IMR-90 (cell line): ENCODE measurements around the gene TSSK2. TPM values are rescaled to one million over a fixed set of nuclear protein-coding genes. Genes with fewer than 3 reads are reported as not detected.

Source experiments
- ATAC-seq: fragments of 200-7000 bp; cut with Tn5 transposase; 2 replicates; pipeline ENCODE4 v1.9.1; 2020; ENCODE audit warnings: low read depth, mild to moderate bottlenecking, moderate library complexity
- BruUV-seq: library from RNA; stranded (reverse); fragments of 400-500 nt; replicated peaks from 2 replicates; lab custom pipeline; 2021; lab: Mats Ljungman, UMichigan
- CTCF ChIA-PET: fragments of 300-600 bp; formaldehyde crosslinking; extraction: SDS; loops from one replicate; lab custom pipeline; 2021; ENCODE audit warnings: antibody characterized with exemption; lab: Yijun Ruan, JAX
- POLR2A ChIA-PET: fragments of 300-600 bp; sonication (Branson Sonifier 250); formaldehyde crosslinking; loops from one replicate; lab custom pipeline; 2022; ENCODE audit warnings: antibody characterized with exemption; ENCODE audit not compliant: unreplicated experiment; lab: Charles Lee
- DNase-seq: peaks from one replicate; pipeline ENCODE4 v3.0.0; 2013
- H2AFZ ChIP-seq: replicated peaks from 2 replicates; pipeline ENCODE3; 2013; ENCODE audit warnings: low read length, mild to moderate bottlenecking; ENCODE audit not compliant: poor library complexity
- H2AK5ac ChIP-seq: 2 replicates; pipeline ENCODE4 v1.6.1; 2013; ENCODE audit warnings: low read depth, low read length, inconsistent platforms
- H2AK9ac ChIP-seq: replicated peaks from 2 replicates; pipeline ENCODE3; 2013; ENCODE audit warnings: mild to moderate bottlenecking, low read depth, low read length, moderate library complexity; ENCODE audit not compliant: poor library complexity
- H2BK120ac ChIP-seq: 2 replicates; pipeline ENCODE4 v1.6.1; 2013; ENCODE audit warnings: low read depth, low read length, inconsistent platforms
- H2BK15ac ChIP-seq: 3 replicates; pipeline ENCODE4 v1.6.1; 2013; ENCODE audit warnings: low read depth, low read length, inconsistent platforms
- H2BK20ac ChIP-seq: 2 replicates; pipeline ENCODE4 v1.6.1; 2013; ENCODE audit warnings: low read depth, mild to moderate bottlenecking, inconsistent platforms, low read length, moderate library complexity
- H2BK5ac ChIP-seq: 2 replicates; pipeline ENCODE4 v1.6.1; 2013; ENCODE audit warnings: mild to moderate bottlenecking, low read depth, low read length, inconsistent platforms; ENCODE audit not compliant: poor library complexity, severe bottlenecking
- H3K14ac ChIP-seq: replicated peaks from 2 replicates; pipeline ENCODE4 v1.6.1; 2013; ENCODE audit warnings: low read depth, low read length, inconsistent platforms
- H3K18ac ChIP-seq: 2 replicates; pipeline ENCODE4 v1.6.1; 2013; ENCODE audit warnings: low read depth, low read length, control low read depth
- H3K23ac ChIP-seq: 2 replicates; pipeline ENCODE4 v1.6.1; 2013; ENCODE audit warnings: low read depth, low read length, inconsistent platforms
- H3K27ac ChIP-seq: 2 replicates; pipeline ENCODE4 v1.5.1; 2013; ENCODE audit warnings: mild to moderate bottlenecking, control low read depth, low read length; ENCODE audit not compliant: insufficient read depth
- H3K27me3 ChIP-seq: 2 replicates; pipeline ENCODE4 v1.6.1; 2013; ENCODE audit warnings: low read length; ENCODE audit not compliant: control insufficient read depth, insufficient read depth
- H3K36me3 ChIP-seq: 2 replicates; pipeline ENCODE4 v1.6.1; 2013; ENCODE audit warnings: low read length, mixed read lengths; ENCODE audit not compliant: control insufficient read depth, insufficient read depth
- H3K4ac ChIP-seq: 2 replicates; pipeline ENCODE4 v1.6.1; 2013; ENCODE audit warnings: low read depth, low read length, inconsistent platforms
- H3K4me1 ChIP-seq: 2 replicates; pipeline ENCODE4 v1.6.1; 2013; ENCODE audit warnings: low read length, mixed read lengths; ENCODE audit not compliant: control insufficient read depth, insufficient read depth
- H3K4me2 ChIP-seq: 2 replicates; pipeline ENCODE4 v1.6.1; 2013; ENCODE audit warnings: low read depth, mild to moderate bottlenecking, control low read depth, low read length, moderate library complexity
- H3K4me3 ChIP-seq: 2 replicates; pipeline ENCODE4 v1.5.1; 2013; ENCODE audit warnings: low read depth, mild to moderate bottlenecking, control low read depth, low read length, moderate library complexity; ENCODE audit not compliant: insufficient read depth
- H3K56ac ChIP-seq: 2 replicates; pipeline ENCODE4 v1.6.1; 2013; ENCODE audit warnings: low read length, inconsistent platforms; ENCODE audit not compliant: insufficient read depth; ENCODE audit errors: extremely low read depth
- H3K79me1 ChIP-seq, 2 experiments: 2 replicates each; pipeline ENCODE4 v1.6.1; 2013; ENCODE audit warnings: low read length in 2 of 2, inconsistent platforms in 1 of 2, low read depth in 1 of 2
- H3K9ac ChIP-seq: 2 replicates; pipeline ENCODE4 v1.6.1; 2013; ENCODE audit warnings: low read depth, low read length, control low read depth
- H3K9me1 ChIP-seq: 2 replicates; pipeline ENCODE4 v1.6.1; 2013; ENCODE audit warnings: low read length, inconsistent platforms; ENCODE audit not compliant: insufficient read depth
- H3K9me3 ChIP-seq: 2 replicates; pipeline ENCODE4 v1.6.1; 2013; ENCODE audit warnings: low read length; ENCODE audit not compliant: control insufficient read depth, insufficient read depth
- H4K20me1 ChIP-seq: 2 replicates; pipeline ENCODE4 v1.6.1; 2013; ENCODE audit warnings: low read length, inconsistent platforms; ENCODE audit not compliant: insufficient read depth
- H4K5ac ChIP-seq: 2 replicates; pipeline ENCODE4 v1.6.1; 2013; ENCODE audit warnings: mild to moderate bottlenecking, low read depth, low read length, control low read depth
- H4K8ac ChIP-seq, 2 experiments: 2 replicates each; pipeline ENCODE4 v1.6.1; 2013; ENCODE audit warnings: low read depth in 2 of 2, low read length in 2 of 2, control low read depth in 1 of 2, inconsistent platforms in 1 of 2
- H4K91ac ChIP-seq: 2 replicates; pipeline ENCODE4 v1.6.1; 2013; ENCODE audit warnings: low read depth, low read length, inconsistent platforms; ENCODE audit not compliant: insufficient read depth
- WGBS, 2 experiments: methylation state at CpG; one replicate each; pipeline versions ENCODE4 v1.1.5 to v1.1.7; 2013; ENCODE audit warnings: missing lambda C conversion rate in 2 of 2; ENCODE audit not compliant: insufficient read length in 1 of 2; ENCODE audit errors: extremely low coverage in 2 of 2; 5-methylcytosine and 5-hydroxymethylcytosine counted together
- dilution Hi-C: fragments of 300-500 bp; cut with HindIII; formaldehyde crosslinking; loops from one replicate; pipeline ENCODE4 v1.14.3; 2018; ENCODE audit warnings: low sequenced_read_pairs; ENCODE audit not compliant: unreplicated experiment
- in situ Hi-C: fragments of 300-500 bp; cut with MboI; formaldehyde crosslinking; loops from 3 replicates; pipeline ENCODE4 v1.14.3; 2019; ENCODE audit warnings: low sequenced_read_pairs, inconsistent platforms, mixed read lengths
- intact Hi-C: fragments of 100-400 bp; cut with micrococcal nuclease; formaldehyde crosslinking; loops from 2 replicates; pipeline ENCODE4 v1.10.0; 2022
- polyA plus RNA-seq, 3 experiments: library from polyadenylated mRNA; depleted of rRNA; stranded (reverse); fragments of >200 nt; gene quantifications; 2 replicates each; pipeline ENCODE4 v1.2.3, GENCODE V29; 2012; ENCODE audit warnings: low replicate concordance in 1 of 3
- total RNA-seq: library from RNA; depleted of rRNA; stranded (reverse); fragments of >200 nt; gene quantifications from 2 replicates; pipeline ENCODE4 v1.2.3, GENCODE V29; 2012
- TF ChIP-seq, protein P1 (sequence below): fragments of 150-350 bp; IDR thresholded peaks from 2 replicates; pipeline ENCODE4 v1.6.1; 2017; ENCODE audit warnings: mild to moderate bottlenecking, antibody characterized with exemption, low read length, low read depth

Gene TSSK2
- total and polyA plus RNA-seq, 2 of the 4 experiments (the other 2 are of a cell fraction): not detected

DNA sequence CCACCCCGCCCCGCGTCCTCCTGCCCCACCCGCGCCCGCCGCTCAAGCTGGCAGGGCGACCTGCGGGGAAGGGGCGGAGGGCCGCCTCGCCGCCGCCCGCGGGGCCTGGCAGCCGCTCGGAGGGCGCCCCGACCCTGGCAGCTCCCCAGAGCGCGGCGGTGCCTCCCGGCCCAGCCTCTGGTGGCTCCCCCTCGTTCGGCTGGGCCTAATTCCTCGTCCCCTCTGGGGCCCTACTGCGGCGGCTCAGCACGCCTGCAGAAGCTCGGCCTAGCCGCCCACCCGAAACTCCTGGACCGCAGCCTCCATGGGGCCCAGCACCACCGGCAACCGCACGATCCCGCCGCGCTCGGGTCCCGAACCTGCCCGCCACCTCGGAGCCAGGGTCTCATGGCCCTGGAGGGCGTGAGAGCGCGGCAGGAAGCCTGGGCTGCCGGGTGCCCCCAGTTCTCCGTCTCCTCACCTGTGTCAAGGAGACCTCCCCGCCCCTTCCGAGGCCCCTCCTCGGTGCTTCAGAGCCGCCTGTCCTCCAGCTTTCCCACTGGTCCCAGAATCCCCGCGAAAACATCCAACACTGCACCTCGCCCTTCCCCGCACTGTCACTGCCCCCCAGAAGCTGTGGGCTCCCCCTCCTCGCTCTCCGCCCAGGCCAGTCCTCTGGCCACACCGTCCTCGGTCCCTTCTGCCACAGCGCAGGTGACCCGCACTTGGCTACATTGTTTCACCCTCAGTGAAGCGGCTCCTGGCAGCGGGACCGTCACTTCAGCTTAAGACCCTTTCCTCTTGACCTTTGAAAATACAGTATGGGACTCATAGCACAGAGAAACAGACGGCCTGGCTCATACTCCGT, 19.6 kb downstream of the TSSK2 start:
- TF ChIP-seq, protein P1, sequence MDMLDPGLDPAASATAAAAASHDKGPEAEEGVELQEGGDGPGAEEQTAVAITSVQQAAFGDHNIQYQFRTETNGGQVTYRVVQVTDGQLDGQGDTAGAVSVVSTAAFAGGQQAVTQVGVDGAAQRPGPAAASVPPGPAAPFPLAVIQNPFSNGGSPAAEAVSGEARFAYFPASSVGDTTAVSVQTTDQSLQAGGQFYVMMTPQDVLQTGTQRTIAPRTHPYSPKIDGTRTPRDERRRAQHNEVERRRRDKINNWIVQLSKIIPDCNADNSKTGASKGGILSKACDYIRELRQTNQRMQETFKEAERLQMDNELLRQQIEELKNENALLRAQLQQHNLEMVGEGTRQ: no peak
- Histone ChIP-seq H3K4ac (no peak overlapping the region), H2BK120ac (no peak overlapping the region), H3K4me2 (no peak overlapping the region), H2AFZ (no peak overlapping the region), H3K36me3 (no peaks in the 10 kb centered on the region), H4K5ac (no peak overlapping the region), H3K27me3 (peaks cover 59% of the 10 kb centered on the region), H3K9ac (no peak overlapping the region), H4K20me1 (no peaks in the 10 kb centered on the region), H4K8ac (no peak overlapping the region), H3K9me1 (no peaks in the 10 kb centered on the region; the same call in 1 of the 2 replicates), H3K4me3 (no peak overlapping the region), H3K56ac (no peak overlapping the region), H3K4me1 (no peaks in the 10 kb centered on the region), H4K91ac (no peak overlapping the region), H2BK5ac (no peak overlapping the region), H3K9me3 (peaks cover 5% of the 10 kb centered on the region; the same call in 1 of the 2 replicates), H3K79me1 (no peaks in the 10 kb centered on the region), H2BK20ac (no peak overlapping the region), H3K27ac (no peak overlapping the region), H2AK9ac (no peak overlapping the region), H3K14ac (no peak overlapping the region), H2BK15ac (no peak overlapping the region), H2AK5ac (no peak overlapping the region), H3K23ac (no peak overlapping the region), H3K18ac (no peak overlapping the region)
- no peak for DNase-seq
- 6% methylated on average over 34 of the region's 68 CpGs; no CpG with 5 or more reads in 1 of the 2 experiments for WGBS, 2 experiments
- dilution Hi-C loops (no loop called here), in situ Hi-C loops (no loop called here), intact Hi-C loops (no loop called here)
- ATAC-seq: no peak
- ChIA-PET POLR2A (no interaction called here), CTCF (no interaction called here)
- no TSS peak for BruUV-seq
